NCI-H2196 treated with DMSO at 0.1 percent for 48 hours (cell line): ENCODE results near the gene ATAD3A.
"Not testable (repeated sequence)": the region's sequence is repeated elsewhere in the genome, so short reads cannot be mapped to it uniquely, and the experiment has no call there.

ENCODE experiments used
- DNase-seq: peaks from one replicate; lab custom pipeline; 2025; ENCODE audit not compliant: unreplicated experiment; lab: John Stamatoyannopoulos, UW

The ATAD3A gene

DNA sequence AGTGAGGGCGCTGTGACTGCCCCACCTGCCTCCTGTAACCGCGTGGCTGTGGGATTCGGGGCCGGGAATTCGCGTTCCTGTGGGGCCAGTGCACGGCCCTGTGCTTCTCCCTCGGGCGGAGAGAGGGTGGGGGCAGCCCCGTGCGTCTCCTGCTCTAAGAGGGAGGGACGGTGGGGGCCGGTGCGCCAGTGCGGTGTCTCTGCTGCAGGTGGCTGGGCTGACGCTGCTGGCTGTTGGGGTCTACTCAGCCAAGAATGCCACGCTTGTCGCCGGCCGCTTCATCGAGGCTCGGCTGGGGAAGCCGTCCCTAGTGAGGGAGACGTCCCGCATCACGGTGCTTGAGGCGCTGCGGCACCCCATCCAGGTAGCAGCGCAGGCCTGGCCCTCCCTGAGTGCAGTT, 10.6 kb downstream of the ATAD3A start:
- DNase-seq, result not testable (repeated sequence)

DNA sequence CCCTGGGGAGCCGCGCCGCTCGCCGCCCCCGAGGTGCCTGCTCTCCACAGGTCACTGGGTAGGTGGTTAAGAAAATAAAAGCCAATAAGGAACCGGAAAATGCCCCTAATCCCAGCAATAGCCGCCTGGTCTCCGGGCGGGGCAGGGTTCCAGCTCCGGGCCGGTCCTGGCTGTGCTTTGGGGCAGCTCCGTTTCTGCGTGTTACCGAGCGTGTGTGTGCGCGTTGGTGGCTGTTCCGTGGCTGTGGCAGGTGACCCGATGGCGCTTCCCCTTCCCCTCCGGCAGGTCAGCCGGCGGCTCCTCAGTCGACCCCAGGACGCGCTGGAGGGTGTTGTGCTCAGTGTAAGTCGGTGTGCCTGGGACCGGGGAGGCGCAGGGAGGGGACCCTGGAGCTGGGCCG, 11.3 kb downstream of the ATAD3A start:
- DNase-seq, result not testable (repeated sequence)

- DNase-seq, result not testable (repeated sequence)
Observed at GRCh38 chr1:1523651-1524050, 11.7 kb downstream of the ATAD3A start.

GRCh38 chr1:1524750-1525383, 12.9 kb downstream of the ATAD3A start:
- DNase-seq, result not testable (repeated sequence)

- DNase-seq, result not testable (repeated sequence)
Observed at GRCh38 chr1:1526476-1526875, 14.5 kb downstream of the ATAD3A start.

DNA sequence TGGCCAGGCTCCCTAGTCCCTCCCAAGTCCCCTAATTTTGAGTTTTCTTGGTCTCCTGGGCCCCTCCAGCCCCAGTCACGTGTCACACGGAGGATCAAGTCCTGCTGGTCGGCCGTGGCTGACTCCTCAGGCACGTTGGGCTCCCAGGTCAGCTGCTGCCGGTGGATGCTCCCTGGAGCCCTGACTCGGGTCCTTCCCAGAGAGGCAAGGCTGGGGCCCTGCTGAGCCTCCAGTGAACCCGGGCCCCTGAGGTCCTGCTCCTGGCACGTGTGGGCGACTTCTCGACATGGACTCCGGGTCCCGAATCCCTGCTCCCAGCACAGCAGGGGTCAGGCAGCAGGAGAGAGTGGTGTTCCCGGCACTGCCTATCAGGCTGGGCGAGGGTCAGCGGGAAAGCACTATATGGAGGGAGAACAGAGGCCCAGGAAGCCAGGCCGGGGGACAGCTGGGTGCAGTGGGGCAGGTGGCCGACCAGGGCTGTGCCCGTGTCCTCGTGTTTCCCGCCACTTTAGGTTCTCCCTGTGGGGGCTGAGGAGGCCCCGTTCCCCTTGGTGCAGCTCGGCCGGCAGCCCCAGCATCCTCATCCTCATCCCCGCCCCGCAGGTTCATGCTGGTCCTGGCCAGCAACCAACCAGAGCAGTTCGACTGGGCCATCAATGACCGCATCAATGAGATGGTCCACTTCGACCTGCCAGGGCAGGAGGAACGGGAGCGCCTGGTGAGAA, 15.3 kb downstream of the ATAD3A start:
- no peak for DNase-seq

GRCh38 chr1:1528301-1529267, 16.6 kb downstream of the ATAD3A start:
- DNase-seq, result no peak

- DNase-seq, result no peak
Observed at GRCh38 chr1:1529321-1529720, 17.4 kb downstream of the ATAD3A start.

DNA sequence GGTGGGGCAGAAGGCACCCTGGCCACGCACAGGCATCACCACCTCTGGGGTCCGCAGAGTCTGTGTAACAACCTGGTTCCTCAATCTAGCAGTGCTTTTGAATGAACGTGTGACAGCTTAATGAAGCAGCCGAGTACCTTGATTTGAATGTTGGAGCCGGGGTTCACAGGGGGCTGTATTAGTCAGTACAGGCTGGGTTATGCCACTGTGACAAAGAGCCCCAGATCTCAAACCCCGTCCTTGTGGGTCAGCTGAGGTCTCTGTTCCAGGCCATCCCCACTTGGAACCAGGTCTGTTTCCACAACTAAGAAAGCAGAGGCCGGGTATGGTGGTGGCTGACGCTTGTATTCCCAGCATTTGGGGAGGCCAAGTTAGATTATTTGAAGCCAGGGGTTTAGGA, 18.0 kb downstream of the ATAD3A start:
- DNase-seq, result no peak

GRCh38 chr1:1531947-1532346, 20.0 kb downstream of the ATAD3A start:
- no peak for DNase-seq

- not testable (repeated sequence) for DNase-seq
Observed at GRCh38 chr1:1533176-1533893, 21.4 kb downstream of the ATAD3A start.

DNA sequence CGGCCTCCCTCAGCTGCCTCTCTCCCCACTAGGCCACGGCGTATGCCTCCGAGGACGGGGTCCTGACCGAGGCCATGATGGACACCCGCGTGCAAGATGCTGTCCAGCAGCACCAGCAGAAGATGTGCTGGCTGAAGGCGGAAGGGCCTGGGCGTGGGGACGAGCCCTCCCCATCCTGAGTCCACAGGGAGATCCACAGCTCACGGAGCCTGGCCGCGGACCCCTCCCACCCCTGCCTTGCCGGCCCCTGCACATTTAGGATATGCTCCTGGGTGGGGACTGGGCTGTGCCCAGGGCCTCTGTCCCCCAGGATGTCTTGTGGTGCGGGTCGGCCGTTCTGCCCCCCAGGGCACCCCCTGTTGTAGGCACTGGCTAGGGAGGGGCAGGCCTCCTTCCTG, 21.9 kb downstream of the ATAD3A start:
- not testable (repeated sequence) for DNase-seq

DNA sequence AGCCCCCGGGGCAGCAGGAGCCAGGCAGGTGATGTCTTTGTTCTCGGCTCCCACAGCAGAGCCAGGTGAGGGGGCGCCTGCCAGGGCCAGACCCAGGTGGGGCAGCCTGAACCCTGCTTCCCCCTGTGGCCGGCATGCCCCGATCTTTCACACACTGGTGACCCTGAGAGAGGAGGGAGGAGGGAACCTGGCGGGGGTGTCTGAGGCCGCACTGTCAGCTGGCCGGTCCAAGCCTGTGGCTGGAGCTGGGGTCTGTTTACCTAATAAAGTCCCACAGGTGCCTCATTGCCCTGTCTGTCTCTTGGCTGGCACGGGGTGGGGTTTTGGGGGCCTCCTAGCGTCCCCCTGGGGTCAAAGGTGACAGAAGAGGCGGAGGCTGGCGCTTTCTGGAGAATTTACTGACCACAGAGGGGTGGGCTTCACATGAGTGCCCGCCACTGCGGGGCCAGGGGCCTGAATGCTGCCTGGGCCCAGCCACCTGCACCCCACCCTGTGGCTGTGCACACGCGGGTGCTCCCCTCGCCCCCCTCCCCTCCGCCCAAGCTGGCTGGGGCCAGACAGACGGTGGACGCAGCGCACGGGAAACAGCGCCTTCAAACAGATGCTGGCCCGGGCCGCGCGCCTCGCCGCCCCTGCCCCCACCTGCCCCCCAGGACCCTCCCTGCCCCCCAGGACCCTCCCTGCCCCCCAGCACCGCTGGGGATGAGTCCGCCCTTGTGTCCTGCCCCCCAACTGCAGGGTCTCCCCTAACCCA, 22.6 kb downstream of the ATAD3A start:
- no peak for DNase-seq

DNA sequence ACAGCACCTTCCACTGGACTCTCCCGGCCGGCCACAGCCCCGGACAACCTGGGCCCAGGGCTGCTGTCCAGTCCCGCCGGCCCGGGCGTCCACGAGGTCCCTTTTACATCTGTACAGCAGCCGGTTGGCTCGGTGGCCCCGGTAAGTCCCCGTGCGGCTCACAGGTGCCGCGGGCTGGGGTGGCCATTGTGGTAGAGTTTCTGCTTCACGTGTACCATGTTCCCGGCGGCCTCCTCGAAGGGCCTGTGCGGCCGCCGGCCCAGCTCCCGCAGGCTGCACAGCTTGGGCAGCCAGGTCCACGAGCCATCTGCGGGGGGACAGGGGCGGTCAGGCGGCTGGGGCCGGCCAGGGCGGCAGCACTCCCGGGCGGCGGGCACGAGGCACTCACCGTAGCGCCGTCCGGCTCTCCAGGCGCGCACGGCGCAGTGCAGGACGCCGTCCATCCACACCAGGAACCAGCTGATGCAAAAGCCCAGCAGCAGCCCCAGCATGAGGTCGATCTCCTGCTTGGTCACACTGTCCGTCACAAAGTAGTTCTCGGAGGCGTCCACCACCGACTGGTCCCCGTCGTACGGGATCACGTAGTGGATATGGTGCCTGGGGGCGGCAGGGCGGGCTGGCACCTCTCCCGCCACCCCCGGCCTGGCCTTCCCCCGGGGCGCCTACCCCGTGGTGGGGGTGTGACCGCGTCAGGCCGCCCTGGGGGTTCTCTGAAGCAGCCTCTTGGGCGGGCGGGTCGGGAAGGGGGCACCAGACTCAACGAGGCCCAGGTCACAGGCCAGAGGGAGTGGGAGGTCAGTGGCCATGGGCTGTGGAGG, 23.4 kb downstream of the ATAD3A start:
- DNase-seq, result no peak

GRCh38 chr1:1536019-1536937, 24.3 kb downstream of the ATAD3A start:
- DNase-seq, result no peak

DNA sequence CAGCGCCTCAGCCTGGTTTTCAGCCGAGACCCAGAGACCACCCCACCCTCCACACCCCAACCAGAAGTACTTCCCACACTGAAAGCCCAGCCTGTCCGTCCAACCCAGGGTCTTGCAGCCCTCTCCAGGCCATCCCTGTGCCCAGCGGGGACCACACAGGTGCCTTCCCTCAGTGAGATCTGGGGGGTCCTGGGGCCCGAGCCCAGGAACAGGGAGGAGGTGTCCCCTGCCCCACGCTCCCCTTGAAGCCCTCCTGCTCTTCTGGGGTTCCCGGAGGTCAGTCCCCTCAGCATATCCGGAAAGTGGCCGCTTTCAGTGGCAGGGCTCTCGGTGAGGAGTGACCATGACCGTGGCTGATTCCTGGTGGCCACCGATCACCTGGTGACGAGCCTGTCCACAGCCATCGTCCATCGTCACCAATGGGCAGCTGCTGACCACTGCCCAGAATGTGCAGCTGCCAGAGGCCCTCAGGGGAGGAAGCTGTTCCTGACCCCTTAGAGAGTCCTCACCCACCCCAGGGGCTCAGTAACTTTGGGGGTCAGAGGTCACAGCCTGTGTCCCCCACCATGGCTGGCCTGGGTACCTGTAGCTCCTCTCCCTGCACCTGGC, 25.1 kb downstream of the ATAD3A start:
- no peak for DNase-seq

GRCh38 chr1:1537626-1538250, 25.8 kb downstream of the ATAD3A start:
- no peak for DNase-seq
